ENCODE data around the gene PLCL2.

PLCL2 gene

GRCh38 chr3:17028363-17028762 lies 143.6 kb downstream of the PLCL2 start:
- Histone ChIP-seq H3K36me3 (ENCODE audit: control insufficient read depth in 4 of 4, insufficient read depth in 4 of 4, low read length in 3 of 4) (peaks cover 0 to 3% (median 0%) of the 10 kb centered on the region in 4 experiments), H3K4me1 (ENCODE audit: control extremely low read depth in 1 of 4, control insufficient read depth in 4 of 4, insufficient read depth in 4 of 4, low read length in 3 of 4) (peaks cover 2 to 15% (median 6%) of the 10 kb centered on the region in 4 experiments), H3K9me3 (ENCODE audit: control extremely low read depth in 1 of 5, control insufficient read depth in 4 of 5, insufficient read depth in 2 of 5, low read depth in 1 of 5, low read length in 4 of 5) (no peaks in the 10 kb centered on the region), H3K27me3 (replicated peaks in 2 of 5; ENCODE audit: control insufficient read depth in 4 of 5, insufficient read depth in 5 of 5, low read length in 4 of 5) (no peaks in the 10 kb centered on the region), H3K4me3 (ENCODE audit: control insufficient read depth in 1 of 7, extremely low read depth in 1 of 7, insufficient read depth in 4 of 7, low read depth in 2 of 7, low read length in 6 of 7) (no peak overlapping the region), H3K27ac (ENCODE audit: insufficient read depth in 1 of 2, low read depth in 1 of 2, low read length in 2 of 2, poor library complexity in 1 of 2, severe bottlenecking in 2 of 2) (no peak overlapping the region)
- CTCF ChIA-PET = interaction anchor here (0.6 to 1.1 kb wide), 2 partner anchors 90 to 144 kb away, joined by 3 read pairs; no protein-coding TSS in a partner anchor
- POLR2A ChIA-PET = interaction anchor here (0.7 kb wide), 1 partner anchor 8 kb away, joined by 5 read pairs; no protein-coding TSS in a partner anchor
- DNase-seq = no peak
- 100% methylated on average over 3 of the region's 4 CpGs for WGBS (ENCODE audit: insufficient coverage)

- CTCF ChIA-PET = interaction anchor here (0.7 to 1.1 kb wide), 2 partner anchors 11 to 102 kb away, joined by 3 to 4 read pairs; no protein-coding TSS in a partner anchor
- 63% methylated on average over 1 of the region's 3 CpGs for WGBS (ENCODE audit: insufficient coverage)
- peak in 1 of 3 donors; percentile 22 for DNase-seq
- Histone ChIP-seq H3K27ac (ENCODE audit: insufficient read depth in 1 of 2, low read depth in 1 of 2, low read length in 2 of 2, poor library complexity in 1 of 2, severe bottlenecking in 2 of 2) (no peak overlapping the region), H3K9me3 (ENCODE audit: control extremely low read depth in 1 of 5, control insufficient read depth in 4 of 5, insufficient read depth in 2 of 5, low read depth in 1 of 5, low read length in 4 of 5) (no peaks in the 10 kb centered on the region), H3K4me1 (ENCODE audit: control extremely low read depth in 1 of 4, control insufficient read depth in 4 of 4, insufficient read depth in 4 of 4, low read length in 3 of 4) (peaks cover 14 to 33% (median 21%) of the 10 kb centered on the region in 4 experiments), H3K27me3 (replicated peaks in 2 of 5; ENCODE audit: control insufficient read depth in 4 of 5, insufficient read depth in 5 of 5, low read length in 4 of 5) (no peaks in the 10 kb centered on the region), H3K4me3 (ENCODE audit: control insufficient read depth in 1 of 7, extremely low read depth in 1 of 7, insufficient read depth in 4 of 7, low read depth in 2 of 7, low read length in 6 of 7) (no peak overlapping the region), H3K36me3 (ENCODE audit: control insufficient read depth in 4 of 4, insufficient read depth in 4 of 4, low read length in 3 of 4) (no peaks in the 10 kb centered on the region)
- POLR2A ChIA-PET = no interaction called here
These were observed 145.7 kb downstream of the PLCL2 start for GRCh38 chr3:17030438-17030837.

DNA sequence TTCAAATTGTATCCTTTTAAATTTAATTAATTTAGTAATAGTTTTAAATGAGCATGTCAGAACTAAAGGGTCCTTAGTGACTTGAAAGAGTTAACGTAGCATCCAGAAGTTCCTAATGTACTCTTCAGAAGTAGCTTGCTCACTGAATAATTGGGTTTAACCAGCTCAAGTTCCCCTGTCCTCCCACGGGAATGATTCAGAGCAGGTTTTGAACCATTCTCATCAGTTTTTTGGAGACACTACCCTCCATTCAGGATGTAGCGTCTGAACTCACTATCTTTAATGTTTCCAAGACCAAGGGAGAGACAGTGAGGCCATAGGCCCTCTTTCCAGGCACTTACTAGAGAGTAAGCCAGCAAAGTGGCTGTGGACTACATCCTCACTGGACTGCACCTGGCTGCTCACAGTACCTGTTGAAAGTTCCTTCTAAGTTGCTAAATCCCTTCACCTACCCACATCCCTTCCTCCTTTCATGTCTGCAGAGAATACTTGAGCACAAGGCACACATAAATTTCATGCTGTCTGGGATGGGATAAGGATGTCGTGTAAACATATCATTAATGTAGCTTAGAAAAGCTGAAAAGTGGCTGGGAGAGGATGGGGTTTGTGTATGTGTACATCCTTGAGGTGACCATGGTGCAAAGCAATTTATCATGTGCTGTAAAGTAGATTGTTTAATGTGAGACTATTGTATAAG lies 146.3 kb downstream of the PLCL2 start:
- Histone ChIP-seq H3K27me3 (replicated peaks in 2 of 5; ENCODE audit: control insufficient read depth in 4 of 5, insufficient read depth in 5 of 5, low read length in 4 of 5) (no peaks in the 10 kb centered on the region), H3K4me3 (ENCODE audit: control insufficient read depth in 1 of 7, extremely low read depth in 1 of 7, insufficient read depth in 4 of 7, low read depth in 2 of 7, low read length in 6 of 7) (no peak overlapping the region), H3K27ac (ENCODE audit: insufficient read depth in 1 of 2, low read depth in 1 of 2, low read length in 2 of 2, poor library complexity in 1 of 2, severe bottlenecking in 2 of 2) (no peak overlapping the region), H3K4me1 (ENCODE audit: control extremely low read depth in 1 of 4, control insufficient read depth in 4 of 4, insufficient read depth in 4 of 4, low read length in 3 of 4) (peaks cover 14 to 35% (median 23%) of the 10 kb centered on the region in 4 experiments), H3K9me3 (ENCODE audit: control extremely low read depth in 1 of 5, control insufficient read depth in 4 of 5, insufficient read depth in 2 of 5, low read depth in 1 of 5, low read length in 4 of 5) (no peaks in the 10 kb centered on the region), H3K36me3 (ENCODE audit: control insufficient read depth in 4 of 4, insufficient read depth in 4 of 4, low read length in 3 of 4) (no peaks in the 10 kb centered on the region)
- 86% methylated on average over 3 of the region's 4 CpGs for WGBS (ENCODE audit: insufficient coverage)
- DNase-seq = no peak
- ChIA-PET CTCF (interaction anchor here (1.0 to 1.6 kb wide), 4 partner anchors 10 to 113 kb away, joined by 3 to 5 read pairs (median 4); no protein-coding TSS in a partner anchor), POLR2A (no interaction called here)

DNA sequence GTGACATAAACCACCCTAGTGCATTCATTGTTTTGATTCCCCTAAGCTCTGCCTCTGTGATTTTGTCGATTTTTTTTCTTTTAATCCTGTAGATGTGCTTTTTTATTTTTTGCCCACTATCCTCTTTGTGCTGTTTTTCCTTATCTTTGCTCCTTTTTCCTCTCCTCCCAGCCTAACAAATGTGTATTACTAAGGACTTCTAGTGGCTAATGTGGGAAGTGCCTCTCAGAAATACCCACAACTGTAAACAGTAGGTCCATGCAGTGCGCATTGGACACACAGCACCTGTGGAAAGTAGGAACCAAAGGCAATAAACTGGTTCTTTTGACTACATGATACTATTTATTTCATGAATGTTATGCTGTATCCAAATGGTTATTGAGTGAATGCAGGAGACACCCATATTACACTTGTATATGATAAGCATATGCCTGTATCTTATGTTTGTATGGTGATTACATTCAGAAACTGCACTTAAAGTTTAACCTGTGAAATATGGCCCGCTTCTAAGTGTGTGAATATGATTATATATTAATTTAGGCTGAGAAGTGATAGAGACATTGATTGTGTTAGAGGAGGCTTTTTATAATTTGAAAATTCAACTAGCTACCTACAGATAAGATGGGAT lies 147.8 kb downstream of the PLCL2 start:
- Histone ChIP-seq H3K9me3 (ENCODE audit: control extremely low read depth in 1 of 5, control insufficient read depth in 4 of 5, insufficient read depth in 2 of 5, low read depth in 1 of 5, low read length in 4 of 5) (no peaks in the 10 kb centered on the region), H3K4me3 (ENCODE audit: control insufficient read depth in 1 of 7, extremely low read depth in 1 of 7, insufficient read depth in 4 of 7, low read depth in 2 of 7, low read length in 6 of 7) (no peak overlapping the region), H3K4me1 (ENCODE audit: control extremely low read depth in 1 of 4, control insufficient read depth in 4 of 4, insufficient read depth in 4 of 4, low read length in 3 of 4) (peaks cover 14 to 35% (median 23%) of the 10 kb centered on the region in 4 experiments), H3K36me3 (ENCODE audit: control insufficient read depth in 4 of 4, insufficient read depth in 4 of 4, low read length in 3 of 4) (no peaks in the 10 kb centered on the region), H3K27ac (ENCODE audit: insufficient read depth in 1 of 2, low read depth in 1 of 2, low read length in 2 of 2, poor library complexity in 1 of 2, severe bottlenecking in 2 of 2) (no peak overlapping the region), H3K27me3 (replicated peaks in 2 of 5; ENCODE audit: control insufficient read depth in 4 of 5, insufficient read depth in 5 of 5, low read length in 4 of 5) (no peaks in the 10 kb centered on the region)
- POLR2A ChIA-PET = no interaction called here
- no CpG with 5 or more reads among the region's 3 CpGs for WGBS (ENCODE audit: insufficient coverage)
- CTCF ChIA-PET = interaction anchor here (1.1 to 2.2 kb wide), 6 partner anchors 22 to 432 kb away, joined by 3 to 8 read pairs (median 3); no protein-coding TSS in a partner anchor
- peak in 1 of 3 donors; percentile 37 for DNase-seq

DNA sequence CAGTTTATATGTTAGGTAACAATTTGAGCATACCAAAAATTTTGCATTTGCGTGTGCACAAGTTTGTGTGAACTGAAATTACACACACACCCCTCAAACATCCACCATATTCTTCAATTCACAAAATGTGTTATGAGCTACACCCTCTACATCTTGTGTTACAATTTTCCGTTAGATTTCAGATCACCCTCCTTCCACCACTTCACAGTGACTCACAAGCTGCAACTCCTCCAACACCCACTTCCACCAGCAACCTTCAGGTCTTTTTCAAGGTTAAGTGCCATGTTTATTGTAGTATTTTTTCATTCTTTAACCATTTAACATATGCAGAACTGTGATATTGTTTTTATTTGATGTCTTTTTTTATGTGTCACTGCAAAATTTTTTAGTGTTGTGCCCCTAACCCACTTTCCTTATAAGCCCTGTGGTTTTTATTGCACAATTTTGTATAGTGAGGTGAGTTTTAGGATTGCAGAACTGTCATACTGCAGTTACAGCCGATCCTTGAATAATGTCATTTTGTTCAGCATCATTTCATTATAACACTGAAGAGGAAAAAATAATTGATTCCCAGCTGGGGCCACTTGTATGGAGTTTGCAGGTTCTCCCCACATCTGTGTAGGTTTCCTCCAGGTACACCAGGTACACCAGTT lies 148.9 kb downstream of the PLCL2 start:
- Histone ChIP-seq H3K27ac (ENCODE audit: insufficient read depth in 1 of 2, low read depth in 1 of 2, low read length in 2 of 2, poor library complexity in 1 of 2, severe bottlenecking in 2 of 2) (no peak overlapping the region), H3K36me3 (ENCODE audit: control insufficient read depth in 4 of 4, insufficient read depth in 4 of 4, low read length in 3 of 4) (no peaks in the 10 kb centered on the region), H3K9me3 (ENCODE audit: control extremely low read depth in 1 of 5, control insufficient read depth in 4 of 5, insufficient read depth in 2 of 5, low read depth in 1 of 5, low read length in 4 of 5) (no peaks in the 10 kb centered on the region), H3K27me3 (replicated peaks in 2 of 5; ENCODE audit: control insufficient read depth in 4 of 5, insufficient read depth in 5 of 5, low read length in 4 of 5) (no peaks in the 10 kb centered on the region), H3K4me3 (ENCODE audit: control insufficient read depth in 1 of 7, extremely low read depth in 1 of 7, insufficient read depth in 4 of 7, low read depth in 2 of 7, low read length in 6 of 7) (no peak overlapping the region), H3K4me1 (ENCODE audit: control extremely low read depth in 1 of 4, control insufficient read depth in 4 of 4, insufficient read depth in 4 of 4, low read length in 3 of 4) (peaks cover 14 to 35% (median 23%) of the 10 kb centered on the region in 4 experiments)
- DNase-seq = peak in 2 of 3 donors; percentile 52 to 65
- ChIA-PET CTCF (interaction anchor here (1.0 to 3.4 kb wide), 8 partner anchors 8 to 433 kb away, joined by 3 to 11 read pairs (median 4); no protein-coding TSS in a partner anchor), POLR2A (interaction anchor here (0.5 to 0.6 kb wide), 2 partner anchors 87 to 149 kb away, joined by 3 to 6 read pairs; partner anchors contain the start of gene PLCL2)
- 100% methylated on average over 1 of the region's 3 CpGs for WGBS (ENCODE audit: insufficient coverage)

DNA sequence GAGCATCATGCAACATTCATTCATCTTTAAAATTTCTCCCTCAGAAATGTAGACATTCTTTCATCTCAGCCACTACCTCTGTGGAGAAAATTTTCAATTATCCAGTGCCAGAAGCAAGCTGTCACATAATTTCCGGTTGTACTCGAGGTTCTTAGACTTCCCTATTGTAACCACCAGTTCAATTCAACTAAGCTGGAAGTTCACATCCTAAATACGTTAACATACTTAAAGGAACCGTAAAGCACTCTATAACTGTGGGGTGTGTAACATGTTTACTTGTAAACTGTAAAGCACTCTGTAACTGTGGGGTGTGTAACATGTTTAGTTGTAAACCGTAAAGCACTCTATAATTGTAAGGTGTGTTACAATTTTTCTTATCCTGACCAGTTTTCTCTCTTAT lies 150.3 kb downstream of the PLCL2 start:
- peaks cover 13 to 43% (median 23%) of the 10 kb centered on the region in 4 experiments for H3K4me1 ChIP-seq (ENCODE audit: control extremely low read depth in 1 of 4, control insufficient read depth in 4 of 4, insufficient read depth in 4 of 4, low read length in 3 of 4)
- POLR2A ChIA-PET = no interaction called here
- H3K4me3 ChIP-seq (ENCODE audit: control insufficient read depth in 1 of 7, extremely low read depth in 1 of 7, insufficient read depth in 4 of 7, low read depth in 2 of 7, low read length in 6 of 7) = peak overlapping the region in 1 of 7 experiments; percentile 33
- WGBS (ENCODE audit: insufficient coverage) = 0% methylated on average over 1 of the region's 5 CpGs
- no peaks in the 10 kb centered on the region for H3K36me3 ChIP-seq (ENCODE audit: control insufficient read depth in 4 of 4, insufficient read depth in 4 of 4, low read length in 3 of 4)
- H3K27me3 ChIP-seq (replicated peaks in 2 of 5; ENCODE audit: control insufficient read depth in 4 of 5, insufficient read depth in 5 of 5, low read length in 4 of 5) = no peaks in the 10 kb centered on the region
- no peak overlapping the region for H3K27ac ChIP-seq (ENCODE audit: insufficient read depth in 1 of 2, low read depth in 1 of 2, low read length in 2 of 2, poor library complexity in 1 of 2, severe bottlenecking in 2 of 2)
- H3K9me3 ChIP-seq (ENCODE audit: control extremely low read depth in 1 of 5, control insufficient read depth in 4 of 5, insufficient read depth in 2 of 5, low read depth in 1 of 5, low read length in 4 of 5) = no peaks in the 10 kb centered on the region
- CTCF ChIA-PET = interaction anchor here (1.3 to 3.4 kb wide), 4 partner anchors 10 to 197 kb away, joined by 4 to 11 read pairs (median 8); no protein-coding TSS in a partner anchor
- DNase-seq = peak; percentile 17 to 73 (median 62)
